Measurements from ENCODE around the gene AOC1.
A peak's percentile ranks its signal among the peaks of the same experiment; 100 is the strongest.

AOC1 gene

DNA sequence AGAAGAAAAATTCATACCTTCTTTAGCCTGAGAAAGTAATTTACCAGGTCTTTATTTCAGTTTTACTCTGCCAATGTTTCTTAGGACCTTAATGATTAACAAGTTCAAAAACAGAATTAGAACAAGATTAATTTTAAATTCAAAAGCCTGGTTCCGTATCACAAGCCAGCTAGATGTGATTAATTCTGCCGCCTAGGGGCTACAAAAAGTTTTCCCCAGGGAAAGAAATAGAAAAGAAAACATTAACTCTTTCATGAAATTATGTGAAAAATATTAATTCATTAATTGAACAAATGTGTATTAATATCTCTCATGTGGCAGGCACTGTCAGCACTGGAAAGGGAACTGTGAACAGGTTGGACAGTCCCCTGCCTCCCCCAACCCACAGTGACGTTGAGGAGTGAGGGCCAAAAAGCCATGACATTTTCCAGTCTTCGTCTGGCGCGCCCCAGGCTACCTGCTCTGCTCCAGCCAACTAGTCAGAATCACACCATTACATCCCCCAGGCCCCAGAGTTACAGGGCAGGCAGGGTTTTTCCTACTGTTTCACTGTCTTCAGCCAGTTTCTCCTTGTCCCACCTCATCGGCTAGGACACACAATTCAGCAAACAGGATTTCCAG lies 31.6 kb upstream of the AOC1 start:
- Histone ChIP-seq H4K20me1 (ENCODE audit: insufficient read depth, low read length) (no peaks in the 10 kb centered on the region), H3K79me2 (ENCODE audit: insufficient read depth, low read length) (no peaks in the 10 kb centered on the region), H3K4me1 (ENCODE audit: insufficient read depth, low read length, severe bottlenecking) (no peaks in the 10 kb centered on the region), H3K9me2 (ENCODE audit: low read depth, low read length) (no peaks in the 10 kb centered on the region), H3K9me3 (ENCODE audit: low read length) (peaks cover 7% of the 10 kb centered on the region), H3F3A (ENCODE audit: insufficient read depth, low read length) (no peaks in the 10 kb centered on the region), H2AFZ (ENCODE audit: low read length) (no peak overlapping the region), H3K4me3 (ENCODE audit: low read depth, low read length, poor library complexity, severe bottlenecking) (no peak overlapping the region), H3K36me3 (ENCODE audit: insufficient read depth, low read length) (no peaks in the 10 kb centered on the region), H3K27me3 (ENCODE audit: insufficient read depth, low read length) (peaks cover 7% of the 10 kb centered on the region; the same call in 1 of the 2 replicates), H3K4me2 (ENCODE audit: low read length) (no peak overlapping the region), H3K9ac (ENCODE audit: low read length) (no peak overlapping the region), H3K27ac (ENCODE audit: low read depth, low read length, poor library complexity, severe bottlenecking) (no peak overlapping the region)
- TF ChIP-seq EZH2 (IDR thresholded peaks at IDR 0.05; ENCODE audit: borderline replicate concordance, low read length): no peak
- TF ChIP-seq, protein P1, sequence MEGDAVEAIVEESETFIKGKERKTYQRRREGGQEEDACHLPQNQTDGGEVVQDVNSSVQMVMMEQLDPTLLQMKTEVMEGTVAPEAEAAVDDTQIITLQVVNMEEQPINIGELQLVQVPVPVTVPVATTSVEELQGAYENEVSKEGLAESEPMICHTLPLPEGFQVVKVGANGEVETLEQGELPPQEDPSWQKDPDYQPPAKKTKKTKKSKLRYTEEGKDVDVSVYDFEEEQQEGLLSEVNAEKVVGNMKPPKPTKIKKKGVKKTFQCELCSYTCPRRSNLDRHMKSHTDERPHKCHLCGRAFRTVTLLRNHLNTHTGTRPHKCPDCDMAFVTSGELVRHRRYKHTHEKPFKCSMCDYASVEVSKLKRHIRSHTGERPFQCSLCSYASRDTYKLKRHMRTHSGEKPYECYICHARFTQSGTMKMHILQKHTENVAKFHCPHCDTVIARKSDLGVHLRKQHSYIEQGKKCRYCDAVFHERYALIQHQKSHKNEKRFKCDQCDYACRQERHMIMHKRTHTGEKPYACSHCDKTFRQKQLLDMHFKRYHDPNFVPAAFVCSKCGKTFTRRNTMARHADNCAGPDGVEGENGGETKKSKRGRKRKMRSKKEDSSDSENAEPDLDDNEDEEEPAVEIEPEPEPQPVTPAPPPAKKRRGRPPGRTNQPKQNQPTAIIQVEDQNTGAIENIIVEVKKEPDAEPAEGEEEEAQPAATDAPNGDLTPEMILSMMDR (IDR thresholded peaks at IDR 0.05; ENCODE audit: low read length): peak; percentile 10; the same call in 1 of the 2 replicates

DNA sequence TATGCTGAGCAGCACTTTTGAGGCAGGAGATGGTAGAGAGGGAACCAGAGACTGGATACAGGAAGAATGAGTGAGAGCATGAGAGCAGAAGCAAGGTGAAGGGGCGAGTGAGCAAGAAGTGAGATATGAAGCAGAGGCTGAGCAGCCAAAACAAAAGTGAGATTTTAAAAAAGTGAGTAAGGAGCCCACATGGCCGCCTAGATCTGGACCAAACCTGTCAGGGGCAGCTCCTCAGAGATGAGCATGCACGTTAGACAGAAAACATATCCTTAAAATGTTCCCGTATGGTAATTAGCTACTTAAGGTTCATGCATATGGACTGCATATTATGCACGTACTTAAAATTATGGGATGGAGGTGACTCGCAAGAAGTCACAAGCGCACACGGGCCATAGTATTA lies 29.3 kb upstream of the AOC1 start:
- no peaks in the 10 kb centered on the region for H3K4me1 ChIP-seq (ENCODE audit: insufficient read depth, low read length, severe bottlenecking)
- no peaks in the 10 kb centered on the region for H4K20me1 ChIP-seq (ENCODE audit: insufficient read depth, low read length)
- no peak overlapping the region for H2AFZ ChIP-seq (ENCODE audit: low read length)
- H3K4me2 ChIP-seq (ENCODE audit: low read length): no peak overlapping the region
- H3K36me3 ChIP-seq (ENCODE audit: insufficient read depth, low read length): no peaks in the 10 kb centered on the region
- H3K9ac ChIP-seq (ENCODE audit: low read length): no peak overlapping the region
- H3K79me2 ChIP-seq (ENCODE audit: insufficient read depth, low read length): no peaks in the 10 kb centered on the region
- H3K27ac ChIP-seq (ENCODE audit: low read depth, low read length, poor library complexity, severe bottlenecking): no peak overlapping the region
- H3K9me2 ChIP-seq (ENCODE audit: low read depth, low read length): no peaks in the 10 kb centered on the region
- H3K9me3 ChIP-seq (ENCODE audit: low read length): no peaks in the 10 kb centered on the region
- no peak overlapping the region for H3K4me3 ChIP-seq (ENCODE audit: low read depth, low read length, poor library complexity, severe bottlenecking)
- TF ChIP-seq, protein P1 (IDR thresholded peaks at IDR 0.05; ENCODE audit: low read length): no peak
- no peak for TF ChIP-seq EZH2 (IDR thresholded peaks at IDR 0.05; ENCODE audit: borderline replicate concordance, low read length)
- no peaks in the 10 kb centered on the region for H3F3A ChIP-seq (ENCODE audit: insufficient read depth, low read length)
- H3K27me3 ChIP-seq (ENCODE audit: insufficient read depth, low read length): peaks cover 7% of the 10 kb centered on the region; the same call in 1 of the 2 replicates

DNA sequence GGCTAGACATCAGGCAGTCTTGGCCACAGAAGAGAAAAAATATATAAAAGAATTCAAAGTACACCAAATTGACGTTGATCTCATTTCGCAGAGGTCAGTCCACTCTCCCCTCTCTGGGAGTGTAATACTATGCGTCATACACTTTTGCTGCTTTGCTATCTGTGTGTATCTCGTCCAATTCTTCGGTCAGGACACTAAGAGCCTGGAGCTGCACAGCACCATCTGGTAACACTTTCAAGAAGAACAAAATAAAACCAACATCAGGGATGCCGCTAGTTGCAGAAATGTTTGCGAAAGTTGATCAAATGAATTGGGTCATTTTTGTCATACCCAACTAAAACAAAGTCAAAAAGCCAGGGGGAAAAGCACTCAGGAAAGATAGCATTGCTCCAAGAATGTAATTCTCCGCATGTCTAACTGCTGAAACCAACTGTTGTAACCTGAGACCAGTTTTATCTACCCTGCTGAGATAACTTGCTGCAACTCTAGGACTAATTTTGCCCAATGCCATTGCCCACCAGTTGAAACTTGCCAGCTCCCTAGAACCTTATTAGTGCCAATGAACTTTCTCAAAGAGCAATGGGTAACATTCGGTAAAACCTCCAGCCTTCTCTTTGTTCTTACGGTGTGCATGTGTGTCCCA lies 28.7 kb upstream of the AOC1 start:
- Histone ChIP-seq H3K9me3 (ENCODE audit: low read length) (no peaks in the 10 kb centered on the region), H4K20me1 (ENCODE audit: insufficient read depth, low read length) (no peaks in the 10 kb centered on the region), H3F3A (ENCODE audit: insufficient read depth, low read length) (no peaks in the 10 kb centered on the region), H3K4me3 (ENCODE audit: low read depth, low read length, poor library complexity, severe bottlenecking) (no peak overlapping the region), H3K4me1 (ENCODE audit: insufficient read depth, low read length, severe bottlenecking) (no peaks in the 10 kb centered on the region), H3K27ac (ENCODE audit: low read depth, low read length, poor library complexity, severe bottlenecking) (no peak overlapping the region), H3K27me3 (ENCODE audit: insufficient read depth, low read length) (peaks cover 7% of the 10 kb centered on the region; the same call in 1 of the 2 replicates), H3K9ac (ENCODE audit: low read length) (no peak overlapping the region), H3K36me3 (ENCODE audit: insufficient read depth, low read length) (no peaks in the 10 kb centered on the region), H3K79me2 (ENCODE audit: insufficient read depth, low read length) (no peaks in the 10 kb centered on the region), H2AFZ (ENCODE audit: low read length) (no peak overlapping the region), H3K9me2 (ENCODE audit: low read depth, low read length) (no peaks in the 10 kb centered on the region), H3K4me2 (ENCODE audit: low read length) (no peak overlapping the region)
- TF ChIP-seq, protein P1 (IDR thresholded peaks at IDR 0.05; ENCODE audit: low read length): no peak
